GM19468 (cell line): ENCODE results near the gene MAGED4.
"Not testable (repeated sequence)": the region's sequence is repeated elsewhere in the genome, so short reads cannot be mapped to it uniquely, and the experiment has no call there.

ENCODE experiments used
- ATAC-seq: cut with Tn5 transposase; IDR thresholded peaks from one replicate; pipeline ENCODE4 v1.9.1; 2021; ENCODE audit warnings: mild to moderate bottlenecking, moderate library complexity, moderate number of reproducible peaks; ENCODE audit not compliant: unreplicated experiment; ENCODE audit errors: extremely low read depth

Gene MAGED4

GRCh38 chrX:52184440-52185077, at the start of gene MAGED4:
MAGED4 (plus strand) TSS chrX:52184888; CDS start chrX:52185923, 1,035 bp downstream.
- not testable (repeated sequence) for ATAC-seq

GRCh38 chrX:52138830-52139544, 45.7 kb upstream of the MAGED4 start:
- ATAC-seq: no peak

GRCh38 chrX:52139545-52139895, 45.2 kb upstream of the MAGED4 start:
- ATAC-seq: no peak

GRCh38 chrX:52140020-52140419, 44.7 kb upstream of the MAGED4 start:
- ATAC-seq: no peak

- ATAC-seq: not testable (repeated sequence)
Observed at GRCh38 chrX:52150667-52151066, 34.0 kb upstream of the MAGED4 start.

GRCh38 chrX:52160140-52160539, 24.5 kb upstream of the MAGED4 start:
- ATAC-seq: not testable (repeated sequence)

GRCh38 chrX:52166840-52167239, 17.8 kb upstream of the MAGED4 start:
- no peak for ATAC-seq

GRCh38 chrX:52171055-52171454, 13.6 kb upstream of the MAGED4 start:
- ATAC-seq: not testable (repeated sequence)

- not testable (repeated sequence) for ATAC-seq
Observed at GRCh38 chrX:52185078-52185453, 378 bp downstream of the MAGED4 start.

GRCh38 chrX:52211405-52211804, 26.7 kb downstream of the MAGED4 start:
- ATAC-seq: not testable (repeated sequence)

- no peak for ATAC-seq
Observed at GRCh38 chrX:52213276-52213675, 28.6 kb downstream of the MAGED4 start.

GRCh38 chrX:52216541-52216940, 31.9 kb downstream of the MAGED4 start:
- ATAC-seq: no peak

GRCh38 chrX:52217494-52218160, 32.9 kb downstream of the MAGED4 start:
- ATAC-seq: no peak

GRCh38 chrX:52220936-52221335, 36.2 kb downstream of the MAGED4 start:
- ATAC-seq: no peak
